Retinal pigment epithelial cell (primary cell): ENCODE results near the gene KNCN.
A peak's percentile ranks its signal among the peaks of the same experiment; 100 is the strongest.

Experiments used
- DNase-seq: peaks from one replicate; pipeline ENCODE4 v3.0.0-alpha.2; 2010; ENCODE audit warnings: low read depth
- H3K4me3 ChIP-seq: 2 replicates; pipeline ENCODE4 v1.5.1; 2011; ENCODE audit warnings: mild to moderate bottlenecking, low read length, control low read depth, moderate library complexity
- CTCF ChIP-seq: conservative IDR thresholded peaks from 2 replicates; pipeline ENCODE4 v1.5.1; 2011; ENCODE audit warnings: low read depth, low read length, control low read depth, inconsistent platforms

KNCN gene

GRCh38 chr1:46530311-46530710 lies 21.1 kb downstream of the KNCN start:
- TF ChIP-seq CTCF, result no peak
- no peak overlapping the region for H3K4me3 ChIP-seq
- DNase-seq, result no peak

- TF ChIP-seq CTCF, result no peak
- H3K4me3 ChIP-seq, result no peak overlapping the region
- DNase-seq, result no peak
These were observed 22.3 kb downstream of the KNCN start for GRCh38 chr1:46529031-46529630.

- TF ChIP-seq CTCF, result peak; percentile 51
- no peak for DNase-seq
- no peak overlapping the region for H3K4me3 ChIP-seq
These were observed 23.0 kb downstream of the KNCN start for GRCh38 chr1:46528297-46528955.

GRCh38 chr1:46527474-46528296 lies 23.8 kb downstream of the KNCN start:
- DNase-seq, result no peak
- TF ChIP-seq CTCF, result peak; percentile 96
- H3K4me3 ChIP-seq, result no peak overlapping the region

- no peak for DNase-seq
- TF ChIP-seq CTCF, result no peak
These were observed 24.7 kb downstream of the KNCN start for GRCh38 chr1:46526691-46527291.

GRCh38 chr1:46526013-46526690 lies 25.3 kb downstream of the KNCN start:
- no peak overlapping the region for H3K4me3 ChIP-seq
- no peak for DNase-seq
- no peak for TF ChIP-seq CTCF

More at GRCh38 chr1:46526691-46527291, 24.7 kb downstream of the KNCN start:
- H3K4me3 ChIP-seq, result no peak overlapping the region
